Stimulated activated CD8-positive, alpha-beta memory T cell treated with anti-CD3 and anti-CD28 coated beads, Interleukin-12 subunit alpha, Interleukin-12 subunit beta, amount 100 ng/mL, for 24 hours (primary cell): Measurements from ENCODE around the gene PTPRM.

Experiments
- DNase-seq: peaks from one replicate; pipeline ENCODE4 v3.0.0-alpha.2; 2020; ENCODE audit errors: extremely low read depth

The PTPRM gene

GRCh38 chr18:7567474-7568425 is 634 bp downstream of the PTPRM start:
- no peak for DNase-seq

GRCh38 chr18:7568426-7568825 is 1.3 kb downstream of the PTPRM start:
- DNase-seq: no peak

- DNase-seq: no peak
Observed at GRCh38 chr18:7571626-7572025, 4.5 kb downstream of the PTPRM start.

GRCh38 chr18:7572822-7573221 is 5.7 kb downstream of the PTPRM start:
- DNase-seq: no peak

GRCh38 chr18:7575465-7576028 is 8.4 kb downstream of the PTPRM start:
- DNase-seq: no peak

- no peak for DNase-seq
Observed at GRCh38 chr18:7576077-7576476, 9.0 kb downstream of the PTPRM start.

GRCh38 chr18:7576685-7577084 is 9.6 kb downstream of the PTPRM start:
- DNase-seq: no peak

- no peak for DNase-seq
Observed at GRCh38 chr18:7577706-7578105, 10.6 kb downstream of the PTPRM start.

- no peak for DNase-seq
Observed at GRCh38 chr18:7579176-7579917, 12.2 kb downstream of the PTPRM start.

GRCh38 chr18:7579918-7580542 is 12.9 kb downstream of the PTPRM start:
- no peak for DNase-seq

- DNase-seq: no peak
Observed at GRCh38 chr18:7584646-7585275, 17.6 kb downstream of the PTPRM start.

- DNase-seq: no peak
Observed at GRCh38 chr18:7585276-7585670, 18.2 kb downstream of the PTPRM start.

GRCh38 chr18:7586379-7586778 is 19.3 kb downstream of the PTPRM start:
- DNase-seq: no peak

- no peak for DNase-seq
Observed at GRCh38 chr18:7590826-7591560, 23.9 kb downstream of the PTPRM start.

- no peak for DNase-seq
Observed at GRCh38 chr18:7592305-7593071, 25.4 kb downstream of the PTPRM start.

- no peak for DNase-seq
Observed at GRCh38 chr18:7593218-7593819, 26.2 kb downstream of the PTPRM start.

- DNase-seq: no peak
Observed at GRCh38 chr18:7596147-7596546, 29.0 kb downstream of the PTPRM start.

- DNase-seq: no peak
Observed at GRCh38 chr18:7597500-7597899, 30.4 kb downstream of the PTPRM start.

GRCh38 chr18:7598167-7599047 is 31.3 kb downstream of the PTPRM start:
- DNase-seq: no peak
